CD14-positive monocyte (primary cell): Measurements from ENCODE around the gene MKKS. TPM values are rescaled to one million over a fixed set of nuclear protein-coding genes. Genes with fewer than 3 reads are reported as not detected.

ENCODE experiments used
- DNase-seq, 3 donors: peaks; one replicate each; pipeline ENCODE4 v3.0.0-alpha.2; 2011 to 2022
- H2AFZ ChIP-seq: 2 replicates; pipeline ENCODE4 v1.6.0; 2012; ENCODE audit warnings: mild to moderate bottlenecking, low read depth, low read length, inconsistent platforms; ENCODE audit not compliant: insufficient read depth, poor library complexity, severe bottlenecking
- H3K27ac ChIP-seq, 2 donors: 1 replicate in 1 of 2; 2 replicates in 1 of 2; pipeline ENCODE4 v1.5.1; 2012 to 2013; ENCODE audit warnings: low read length in 2 of 2, control low read depth in 1 of 2, inconsistent platforms in 1 of 2, low read depth in 1 of 2, mild to moderate bottlenecking in 1 of 2
- H3K27me3 ChIP-seq, 2 donors: one replicate each; pipeline versions ENCODE4 v1.6.0 to v1.6.1; 2011 to 2013; ENCODE audit warnings: low read length in 2 of 2; ENCODE audit not compliant: control insufficient read depth in 2 of 2, insufficient read depth in 2 of 2
- H3K36me3 ChIP-seq, 2 donors: replicated peaks in 1 of 2; 1 replicate in 1 of 2; 2 replicates in 1 of 2; pipeline versions ENCODE4 v1.5.1 to v1.6.1; 2012 to 2013; ENCODE audit warnings: low read length in 2 of 2, control low read depth in 1 of 2, inconsistent platforms in 1 of 2, mild to moderate bottlenecking in 1 of 2; ENCODE audit not compliant: insufficient read depth in 2 of 2, control insufficient read depth in 1 of 2
- H3K4me1 ChIP-seq, 2 donors: 1 replicate in 1 of 2; 2 replicates in 1 of 2; pipeline versions ENCODE4 v1.5.1 to v1.6.1; 2012 to 2013; ENCODE audit warnings: low read length in 2 of 2, control low read depth in 1 of 2, inconsistent platforms in 1 of 2, mild to moderate bottlenecking in 1 of 2, moderate library complexity in 1 of 2; ENCODE audit not compliant: insufficient read depth in 2 of 2, control insufficient read depth in 1 of 2
- H3K4me2 ChIP-seq: replicated peaks from 2 replicates; pipeline ENCODE3; 2012; ENCODE audit warnings: low read length, moderate library complexity, mild to moderate bottlenecking; ENCODE audit not compliant: poor library complexity, severe bottlenecking; ENCODE audit errors: extremely low read depth
- H3K4me3 ChIP-seq, 3 experiments: fragments of 200-600 bp in 1 of 3; sonication (generic) in 1 of 3; replicated peaks in 1 of 3; 1 replicate in 2 of 3; 2 replicates in 1 of 3; pipeline ENCODE4 v1.5.1; 2011 to 2013; ENCODE audit warnings: low read length in 3 of 3, mild to moderate bottlenecking in 3 of 3, control low read depth in 2 of 3, low read depth in 2 of 3, inconsistent platforms in 1 of 3, moderate library complexity in 1 of 3
- H3K79me2 ChIP-seq: 2 replicates; pipeline ENCODE4 v1.6.0; 2012; ENCODE audit warnings: mild to moderate bottlenecking, control low read depth, inconsistent platforms, low read length, moderate library complexity; ENCODE audit not compliant: insufficient read depth
- H3K9ac ChIP-seq: 2 replicates; pipeline ENCODE4 v1.6.0; 2017; ENCODE audit warnings: low read length, mild to moderate bottlenecking; ENCODE audit not compliant: insufficient read depth, poor library complexity, severe bottlenecking
- H3K9me3 ChIP-seq, 2 donors: replicated peaks in 1 of 2; 1 replicate in 1 of 2; 2 replicates in 1 of 2; pipeline versions ENCODE4 v1.5.1 to v1.6.1; 2012 to 2013; ENCODE audit warnings: low read length in 2 of 2, control low read depth in 1 of 2; ENCODE audit not compliant: control insufficient read depth in 1 of 2, insufficient read depth in 1 of 2
- H4K20me1 ChIP-seq: 2 replicates; pipeline ENCODE4 v1.6.0; 2012; ENCODE audit warnings: mild to moderate bottlenecking, low read length, control low read depth, moderate library complexity; ENCODE audit not compliant: insufficient read depth
- H3K27ac Mint-ChIP-seq, 7 donors: one replicate each; pipeline ENCODE4 v1.8.0; 2020; ENCODE audit warnings: mild to moderate bottlenecking in 7 of 7, mixed read lengths in 7 of 7, moderate library complexity in 6 of 7, inconsistent platforms in 2 of 7
- H3K27me3 Mint-ChIP-seq, 3 donors: one replicate each; pipeline ENCODE4 v1.8.0; 2021 to 2022; ENCODE audit warnings: low read depth in 3 of 3, mild to moderate bottlenecking in 3 of 3, mixed read lengths in 3 of 3, moderate library complexity in 3 of 3, inconsistent platforms in 1 of 3
- H3K36me3 Mint-ChIP-seq, 2 donors: one replicate each; pipeline ENCODE4 v1.8.0; 2020; ENCODE audit warnings: mixed read lengths in 2 of 2, inconsistent platforms in 1 of 2, mild to moderate bottlenecking in 1 of 2
- H3K4me1 Mint-ChIP-seq: one replicate; pipeline ENCODE4 v1.8.0; 2020; ENCODE audit warnings: mild to moderate bottlenecking, mixed read lengths
- H3K4me3 Mint-ChIP-seq, 2 donors: one replicate each; pipeline ENCODE4 v1.8.0; 2020; ENCODE audit warnings: mild to moderate bottlenecking in 2 of 2, mixed read lengths in 2 of 2, moderate library complexity in 1 of 2
- H3K9me3 Mint-ChIP-seq, 7 donors: one replicate each; pipeline ENCODE4 v1.8.0; 2020 to 2022; ENCODE audit warnings: mixed read lengths in 7 of 7, mild to moderate bottlenecking in 6 of 7, moderate library complexity in 6 of 7, inconsistent platforms in 2 of 7
- WGBS: methylation state at CpG from one replicate; pipeline ENCODE4 v1.1.5; 2013; ENCODE audit warnings: missing lambda C conversion rate; ENCODE audit not compliant: insufficient coverage; 5-methylcytosine and 5-hydroxymethylcytosine counted together
- intact Hi-C, 2 donors: fragments of 100-400 bp; cut with micrococcal nuclease; formaldehyde crosslinking; loops; one replicate each; pipeline versions ENCODE4 v1.15.0 to v1.15.1; 2023
- polyA plus RNA-seq, 3 donors: library from polyadenylated mRNA; depleted of rRNA in 1 of 3; unstranded in 2 of 3; stranded (reverse) in 1 of 3; fragments of 300-500 nt in 2 of 3; fragments of >200 nt in 1 of 3; fragmentation: Illumina TruSeq in 2 of 3; gene quantifications; 1 replicate in 2 of 3; 2 replicates in 1 of 3; pipeline ENCODE4 v1.2.3, GENCODE V29; 2012 to 2021
- TF ChIP-seq, protein P1 (sequence below): fragments of 200-600 bp; IDR thresholded peaks from one replicate; pipeline ENCODE4 v1.8.0; 2022; ENCODE audit warnings: antibody characterized with exemption, mild to moderate bottlenecking

Gene MKKS
- polyA plus RNA-seq, 3 donors: 4.8 to 34.6 (median 31.8) TPM

DNA sequence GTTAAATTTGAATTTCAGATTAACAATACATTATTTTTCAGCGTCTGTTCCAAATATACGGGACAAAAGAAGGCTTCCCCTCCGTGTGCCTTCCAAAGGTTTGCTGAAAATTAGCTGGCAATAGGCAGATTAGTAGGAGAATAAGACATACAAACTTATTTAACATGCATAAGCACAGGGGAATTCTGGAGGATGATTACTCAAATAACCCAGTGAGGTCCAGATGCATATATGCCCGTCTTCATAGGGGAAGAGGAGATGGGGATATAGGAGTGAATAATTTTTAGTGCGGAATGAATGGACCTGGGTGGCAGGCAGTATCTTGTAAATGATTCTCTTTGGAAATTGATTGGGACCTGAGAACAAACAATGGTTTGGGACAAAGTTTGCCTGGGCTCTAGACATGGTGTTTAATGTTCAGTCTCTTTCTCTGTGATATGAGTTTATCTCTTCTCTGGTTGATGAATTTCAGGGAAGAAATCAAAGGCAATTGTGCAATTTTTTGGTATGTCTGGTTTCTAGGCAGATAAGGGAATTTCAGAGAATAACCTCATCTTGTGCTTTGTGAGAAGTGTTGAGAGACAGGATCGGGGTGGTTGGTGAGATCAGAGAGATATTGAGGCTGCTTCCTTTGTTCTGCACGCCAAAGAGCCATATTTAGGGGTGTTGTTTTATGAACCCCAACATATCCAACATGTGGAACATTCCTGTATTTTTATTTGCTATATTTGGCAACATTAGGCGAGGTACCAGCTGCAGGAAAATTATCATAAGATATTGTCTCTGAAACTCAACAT is 63.7 kb downstream of the MKKS start:
- H3K4me1 ChIP-seq: no peaks in the 10 kb centered on the region
- H3K36me3 Mint-ChIP-seq: no peaks in the 10 kb centered on the region
- no peak overlapping the region for H2AFZ ChIP-seq
- no peaks in the 10 kb centered on the region for H3K4me1 Mint-ChIP-seq
- H3K36me3 ChIP-seq: no peaks in the 10 kb centered on the region
- H3K4me3 Mint-ChIP-seq: no peak overlapping the region
- no peak overlapping the region for H3K4me2 ChIP-seq
- H3K9ac ChIP-seq: no peak overlapping the region
- no peak overlapping the region for H3K4me3 ChIP-seq
- H4K20me1 ChIP-seq: no peaks in the 10 kb centered on the region
- TF ChIP-seq, protein P1, sequence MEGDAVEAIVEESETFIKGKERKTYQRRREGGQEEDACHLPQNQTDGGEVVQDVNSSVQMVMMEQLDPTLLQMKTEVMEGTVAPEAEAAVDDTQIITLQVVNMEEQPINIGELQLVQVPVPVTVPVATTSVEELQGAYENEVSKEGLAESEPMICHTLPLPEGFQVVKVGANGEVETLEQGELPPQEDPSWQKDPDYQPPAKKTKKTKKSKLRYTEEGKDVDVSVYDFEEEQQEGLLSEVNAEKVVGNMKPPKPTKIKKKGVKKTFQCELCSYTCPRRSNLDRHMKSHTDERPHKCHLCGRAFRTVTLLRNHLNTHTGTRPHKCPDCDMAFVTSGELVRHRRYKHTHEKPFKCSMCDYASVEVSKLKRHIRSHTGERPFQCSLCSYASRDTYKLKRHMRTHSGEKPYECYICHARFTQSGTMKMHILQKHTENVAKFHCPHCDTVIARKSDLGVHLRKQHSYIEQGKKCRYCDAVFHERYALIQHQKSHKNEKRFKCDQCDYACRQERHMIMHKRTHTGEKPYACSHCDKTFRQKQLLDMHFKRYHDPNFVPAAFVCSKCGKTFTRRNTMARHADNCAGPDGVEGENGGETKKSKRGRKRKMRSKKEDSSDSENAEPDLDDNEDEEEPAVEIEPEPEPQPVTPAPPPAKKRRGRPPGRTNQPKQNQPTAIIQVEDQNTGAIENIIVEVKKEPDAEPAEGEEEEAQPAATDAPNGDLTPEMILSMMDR: no peak
- peaks cover 0 to 6% (median 2%) of the 10 kb centered on the region in 7 donors for H3K9me3 Mint-ChIP-seq
- H3K27me3 ChIP-seq: no peaks in the 10 kb centered on the region
- no peaks in the 10 kb centered on the region for H3K79me2 ChIP-seq
- H3K27ac Mint-ChIP-seq: no peak overlapping the region
- no peak overlapping the region for H3K27ac ChIP-seq
- WGBS: 100% methylated on average over 2 of the region's 8 CpGs
- no peaks in the 10 kb centered on the region for H3K9me3 ChIP-seq
- intact Hi-C loops: no loop called here
- H3K27me3 Mint-ChIP-seq: peaks cover 0 to 2% (median 0%) of the 10 kb centered on the region in 3 donors
- no peak for DNase-seq

DNA sequence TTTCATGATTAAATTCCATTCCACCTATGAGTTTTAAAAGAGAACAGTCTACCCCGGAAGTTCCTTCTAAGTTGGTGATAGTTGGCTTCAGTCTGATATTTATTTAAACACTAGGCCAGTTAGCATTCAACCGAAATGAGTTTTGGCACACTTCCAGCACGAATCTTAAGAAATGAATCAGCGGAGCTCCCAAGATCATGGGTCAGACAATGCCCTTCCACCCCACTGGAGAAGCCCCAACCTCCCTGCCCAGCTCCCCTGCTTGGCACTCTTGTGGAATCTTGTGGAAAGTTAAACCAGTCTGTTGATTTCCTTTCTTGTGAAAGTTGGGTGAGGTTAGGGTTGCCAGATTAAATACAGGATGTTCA is 64.3 kb downstream of the MKKS start:
- intact Hi-C loops: no loop called here
- no peaks in the 10 kb centered on the region for H3K9me3 ChIP-seq
- H3K36me3 ChIP-seq: no peaks in the 10 kb centered on the region
- no peaks in the 10 kb centered on the region for H3K79me2 ChIP-seq
- no peak overlapping the region for H3K4me2 ChIP-seq
- no CpG with 5 or more reads among the region's 4 CpGs for WGBS
- no peaks in the 10 kb centered on the region for H3K27me3 ChIP-seq
- no peaks in the 10 kb centered on the region for H4K20me1 ChIP-seq
- H2AFZ ChIP-seq: no peak overlapping the region
- TF ChIP-seq, protein P1: no peak
- H3K9ac ChIP-seq: no peak overlapping the region
- Mint-ChIP-seq H3K36me3 (no peaks in the 10 kb centered on the region), H3K27ac (no peak overlapping the region), H3K4me3 (no peak overlapping the region), H3K4me1 (no peaks in the 10 kb centered on the region), H3K27me3 (peaks cover 0 to 2% (median 0%) of the 10 kb centered on the region in 3 donors), H3K9me3 (peaks cover 0 to 5% (median 2%) of the 10 kb centered on the region in 7 donors)
- no peaks in the 10 kb centered on the region for H3K4me1 ChIP-seq
- no peak overlapping the region for H3K4me3 ChIP-seq
- no peak overlapping the region for H3K27ac ChIP-seq
- no peak for DNase-seq
